Subcutaneous abdominal adipose tissue (tissue), 5 donors: Measurements from ENCODE around the gene C1GALT1.

ENCODE experiments used
- H3K27ac ChIP-seq: one replicate; pipeline ENCODE4 v1.7.0; 2013; ENCODE audit warnings: low read depth, mild to moderate bottlenecking, inconsistent platforms, low read length, moderate library complexity
- H3K27me3 ChIP-seq, 5 donors: one replicate each; pipeline ENCODE4 v1.7.0; 2013; ENCODE audit warnings: low read length in 5 of 5, inconsistent platforms in 1 of 5; ENCODE audit not compliant: control insufficient read depth in 5 of 5, insufficient read depth in 4 of 5
- H3K36me3 ChIP-seq, 5 donors: one replicate each; pipeline ENCODE4 v1.7.0; 2013; ENCODE audit warnings: low read length in 5 of 5; ENCODE audit not compliant: control insufficient read depth in 5 of 5, insufficient read depth in 5 of 5
- H3K4me1 ChIP-seq, 5 donors: one replicate each; pipeline ENCODE4 v1.7.0; 2013; ENCODE audit warnings: low read length in 5 of 5, mild to moderate bottlenecking in 3 of 5, moderate library complexity in 1 of 5; ENCODE audit not compliant: control insufficient read depth in 5 of 5, insufficient read depth in 5 of 5
- H3K4me3 ChIP-seq, 5 donors: one replicate each; pipeline ENCODE4 v1.7.0; 2013; ENCODE audit warnings: low read length in 5 of 5, low read depth in 1 of 5
- H3K9ac ChIP-seq, 5 donors: one replicate each; pipeline ENCODE4 v1.7.0; 2013; ENCODE audit warnings: low read length in 5 of 5, mild to moderate bottlenecking in 4 of 5, moderate library complexity in 3 of 5
- H3K9me3 ChIP-seq, 5 donors: one replicate each; pipeline ENCODE4 v1.7.0; 2013; ENCODE audit warnings: low read length in 5 of 5; ENCODE audit not compliant: control insufficient read depth in 5 of 5
- donor health status: healthy.
- donor health status: healthy.
- donor health status: healthy.
- donor health status: healthy.
- donor health status: healthy.

Gene C1GALT1

DNA sequence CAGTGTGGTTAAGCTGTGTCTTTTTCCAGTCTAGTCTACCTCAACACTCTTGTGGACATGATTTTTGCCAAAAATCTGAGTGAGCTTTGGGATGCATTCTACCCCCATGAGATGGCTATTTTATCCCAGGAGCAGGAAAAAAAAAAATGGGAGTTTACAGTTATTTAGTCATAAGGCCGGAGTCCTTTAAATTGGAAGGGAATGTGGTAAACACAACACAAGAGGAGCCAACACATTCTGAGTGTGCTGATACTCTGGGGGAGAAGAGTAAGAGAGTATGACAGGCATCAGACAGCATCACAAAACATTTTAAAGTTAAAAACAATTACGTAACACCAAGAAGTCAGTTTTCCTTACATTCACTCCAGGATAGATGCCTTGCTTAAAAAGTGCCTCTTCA, 46.1 kb downstream of the C1GALT1 start:
- peaks cover 0 to 10% (median 8%) of the 10 kb centered on the region in 5 donors for H3K9me3 ChIP-seq
- peak overlapping the region; percentile 63 for H3K27ac ChIP-seq

GRCh38 chr7:7228967-7229366, 46.6 kb downstream of the C1GALT1 start:
- Histone ChIP-seq H3K36me3 (no peaks in the 10 kb centered on the region), H3K27ac (peak overlapping the region; percentile 63), H3K9me3 (peaks cover 0 to 10% (median 8%) of the 10 kb centered on the region in 5 donors), H3K4me1 (peaks cover 0 to 22% (median 11%) of the 10 kb centered on the region in 5 donors), H3K9ac (no peak overlapping the region), H3K27me3 (no peaks in the 10 kb centered on the region), H3K4me3 (no peak overlapping the region)

More for the DNA sequence above, 46.1 kb downstream of the C1GALT1 start:
- Histone ChIP-seq H3K36me3 (no peaks in the 10 kb centered on the region), H3K9ac (no peak overlapping the region), H3K4me3 (no peak overlapping the region), H3K4me1 (peaks cover 0 to 22% (median 11%) of the 10 kb centered on the region in 5 donors), H3K27me3 (no peaks in the 10 kb centered on the region)

DNA sequence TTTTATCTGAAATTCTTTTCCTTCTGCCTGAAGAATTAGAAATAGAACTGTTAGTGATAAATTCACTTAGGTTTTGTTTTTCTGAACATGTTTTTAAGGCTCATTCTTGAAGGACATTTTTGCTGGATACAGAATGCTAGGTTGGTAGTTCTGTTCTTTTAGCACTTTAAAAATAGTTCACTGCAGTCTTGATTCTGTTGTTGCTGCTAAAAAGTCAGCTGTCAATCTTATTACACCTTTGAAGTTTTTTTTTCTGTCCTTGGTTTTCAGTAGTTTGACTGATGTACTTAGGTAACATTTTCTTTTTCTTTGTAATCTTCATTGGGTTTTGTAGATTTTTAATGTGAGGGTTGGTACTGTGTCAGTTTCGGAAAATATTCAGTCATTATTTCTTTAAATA, 48.7 kb downstream of the C1GALT1 start:
- Histone ChIP-seq H3K9me3 (peaks cover 0 to 10% (median 8%) of the 10 kb centered on the region in 5 donors), H3K4me3 (no peak overlapping the region), H3K36me3 (peaks cover 0 to 9% (median 6%) of the 10 kb centered on the region in 5 donors), H3K9ac (no peak overlapping the region), H3K4me1 (peaks cover 0 to 18% (median 11%) of the 10 kb centered on the region in 5 donors), H3K27ac (no peak overlapping the region), H3K27me3 (no peaks in the 10 kb centered on the region)

GRCh38 chr7:7231865-7232264, 49.5 kb downstream of the C1GALT1 start:
- H3K9ac ChIP-seq, result no peak overlapping the region
- peaks cover 0 to 9% (median 8%) of the 10 kb centered on the region in 5 donors for H3K36me3 ChIP-seq
- H3K27me3 ChIP-seq, result no peaks in the 10 kb centered on the region
- H3K4me1 ChIP-seq, result peaks cover 0 to 11% (median 7%) of the 10 kb centered on the region in 5 donors
- no peak overlapping the region for H3K27ac ChIP-seq
- H3K9me3 ChIP-seq, result peaks cover 0 to 10% (median 8%) of the 10 kb centered on the region in 5 donors
- H3K4me3 ChIP-seq, result no peak overlapping the region

DNA sequence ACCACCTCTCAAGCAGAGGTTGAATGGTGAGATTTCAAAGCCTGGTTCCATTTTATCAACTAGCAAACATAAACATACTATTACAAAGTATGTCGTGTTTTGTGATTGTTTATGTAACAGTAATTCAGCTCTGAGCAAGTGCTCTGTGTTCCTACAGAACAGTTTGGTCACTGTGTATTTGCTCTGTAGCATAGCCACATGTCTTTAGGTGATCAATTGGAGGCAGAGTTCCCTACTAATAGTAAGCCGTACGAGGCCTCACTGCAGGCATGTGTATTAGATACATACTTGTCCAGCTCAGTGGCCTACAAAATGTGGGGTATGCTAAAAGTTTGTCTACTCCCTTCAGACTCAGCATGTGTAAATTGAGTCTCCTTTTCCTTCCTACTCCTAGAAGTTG, 53.0 kb downstream of the C1GALT1 start:
- H3K9ac ChIP-seq, result no peak overlapping the region
- H3K9me3 ChIP-seq, result peaks cover 0 to 10% (median 8%) of the 10 kb centered on the region in 5 donors
- no peaks in the 10 kb centered on the region for H3K27me3 ChIP-seq
- H3K4me1 ChIP-seq, result no peaks in the 10 kb centered on the region
- no peak overlapping the region for H3K4me3 ChIP-seq
- H3K36me3 ChIP-seq, result peaks cover 15 to 32% (median 23%) of the 10 kb centered on the region in 5 donors
- H3K27ac ChIP-seq, result no peak overlapping the region

- H3K36me3 ChIP-seq, result peaks cover 15 to 32% (median 23%) of the 10 kb centered on the region in 5 donors
- H3K4me1 ChIP-seq, result no peaks in the 10 kb centered on the region
- H3K27me3 ChIP-seq, result no peaks in the 10 kb centered on the region
- no peak overlapping the region for H3K4me3 ChIP-seq
- peaks cover 0 to 9% (median 5%) of the 10 kb centered on the region in 5 donors for H3K9me3 ChIP-seq
- no peak overlapping the region for H3K27ac ChIP-seq
- H3K9ac ChIP-seq, result no peak overlapping the region
These were observed 53.7 kb downstream of the C1GALT1 start for GRCh38 chr7:7236041-7236440.

- no peaks in the 10 kb centered on the region for H3K9me3 ChIP-seq
These were observed 55.0 kb downstream of the C1GALT1 start for GRCh38 chr7:7237201-7237977.

DNA sequence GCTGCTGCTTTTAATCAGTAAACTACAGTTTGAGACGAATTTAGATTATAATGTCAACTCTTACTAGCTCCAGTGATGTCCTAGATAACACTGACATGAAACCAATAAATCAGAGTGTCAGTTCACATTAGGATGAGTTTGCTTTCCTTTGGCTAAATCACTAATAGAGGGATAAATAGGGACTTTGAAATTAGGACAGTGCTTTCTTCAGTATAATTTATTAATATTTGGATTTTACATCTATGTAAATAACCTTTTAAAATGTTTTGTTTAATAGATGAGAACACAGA, 55.6 kb downstream of the C1GALT1 start:
- no peaks in the 10 kb centered on the region for H3K27me3 ChIP-seq
- no peaks in the 10 kb centered on the region for H3K9me3 ChIP-seq
- no peak overlapping the region for H3K9ac ChIP-seq
- peaks cover 15 to 32% (median 23%) of the 10 kb centered on the region in 5 donors for H3K36me3 ChIP-seq
- no peak overlapping the region for H3K4me3 ChIP-seq
- no peak overlapping the region for H3K27ac ChIP-seq
- H3K4me1 ChIP-seq, result no peaks in the 10 kb centered on the region

More at GRCh38 chr7:7237201-7237977, 55.0 kb downstream of the C1GALT1 start:
- Histone ChIP-seq H3K4me3 (no peak overlapping the region), H3K9ac (no peak overlapping the region), H3K4me1 (no peaks in the 10 kb centered on the region), H3K36me3 (peaks cover 15 to 32% (median 23%) of the 10 kb centered on the region in 5 donors), H3K27me3 (no peaks in the 10 kb centered on the region), H3K27ac (no peak overlapping the region)

GRCh38 chr7:7239346-7239745, 57.0 kb downstream of the C1GALT1 start:
- Histone ChIP-seq H3K27ac (no peak overlapping the region), H3K4me3 (no peak overlapping the region), H3K27me3 (no peaks in the 10 kb centered on the region), H3K36me3 (peaks cover 15 to 35% (median 26%) of the 10 kb centered on the region in 5 donors), H3K4me1 (no peaks in the 10 kb centered on the region), H3K9me3 (no peaks in the 10 kb centered on the region), H3K9ac (no peak overlapping the region)

DNA sequence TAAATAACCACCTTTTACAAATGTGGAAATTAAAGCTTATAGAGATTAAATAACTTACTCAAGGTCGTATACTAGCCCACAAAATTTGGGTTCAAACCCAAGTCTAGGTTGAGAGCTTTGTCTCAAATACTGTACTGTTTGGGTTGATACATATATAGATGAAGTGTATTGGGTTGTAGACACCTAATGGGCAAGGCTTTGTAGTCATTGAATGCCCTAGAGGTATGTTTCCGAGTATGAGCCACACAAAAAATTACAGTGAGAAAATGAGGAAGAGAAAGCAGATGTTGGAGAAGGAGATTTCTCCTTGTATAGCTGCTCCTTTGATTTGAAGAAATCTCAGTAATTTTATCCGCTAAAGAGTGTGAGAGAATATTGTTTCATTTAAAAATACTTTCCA, 60.6 kb downstream of the C1GALT1 start:
- no peak overlapping the region for H3K27ac ChIP-seq
- H3K9me3 ChIP-seq, result no peaks in the 10 kb centered on the region
- no peak overlapping the region for H3K9ac ChIP-seq
- peaks cover 0 to 5% (median 0%) of the 10 kb centered on the region in 5 donors for H3K4me1 ChIP-seq
- H3K27me3 ChIP-seq, result no peaks in the 10 kb centered on the region
- H3K4me3 ChIP-seq, result no peak overlapping the region
- peaks cover 6 to 31% (median 23%) of the 10 kb centered on the region in 5 donors for H3K36me3 ChIP-seq
